NCI-H1417 treated with DMSO at 0.1 percent for 48 hours (cell line): ENCODE measurements around the gene CHD1.
"Not testable (repeated sequence)": the region's sequence is repeated elsewhere in the genome, so short reads cannot be mapped to it uniquely, and the experiment has no call there.

Source experiments
- DNase-seq: peaks from one replicate; lab custom pipeline; 2025; lab: John Stamatoyannopoulos, UW

CHD1 gene

GRCh38 chr5:98928873-98929709, at the start of gene CHD1:
Gene CHD1, minus strand, starts transcription at chr5:98929007. Its CDS starts 2,621 bp downstream, at chr5:98926386.
- peak; percentile 59 for DNase-seq

GRCh38 chr5:98978528-98978927, 49.7 kb upstream of the CHD1 start:
- no peak for DNase-seq

- no peak for DNase-seq
Measured at GRCh38 chr5:98977723-98978122, 48.9 kb upstream of the CHD1 start.

- no peak for DNase-seq
Measured at GRCh38 chr5:98975682-98976407, 47.0 kb upstream of the CHD1 start.

- DNase-seq = no peak
Measured at GRCh38 chr5:98975223-98975622, 46.4 kb upstream of the CHD1 start.

- DNase-seq = no peak
Measured at GRCh38 chr5:98969400-98969799, 40.6 kb upstream of the CHD1 start.

- no peak for DNase-seq
Measured at GRCh38 chr5:98968056-98968564, 39.3 kb upstream of the CHD1 start.

GRCh38 chr5:98965226-98965625, 36.4 kb upstream of the CHD1 start:
- DNase-seq = no peak

GRCh38 chr5:98964621-98965020, 35.8 kb upstream of the CHD1 start:
- DNase-seq = no peak

GRCh38 chr5:98963019-98963418, 34.2 kb upstream of the CHD1 start:
- DNase-seq = no peak

- no peak for DNase-seq
Measured at GRCh38 chr5:98962587-98962986, 33.8 kb upstream of the CHD1 start.

GRCh38 chr5:98961665-98962344, 33.0 kb upstream of the CHD1 start:
- DNase-seq = no peak

GRCh38 chr5:98957307-98957706, 28.5 kb upstream of the CHD1 start:
- DNase-seq = no peak

GRCh38 chr5:98955888-98956287, 27.1 kb upstream of the CHD1 start:
- DNase-seq = not testable (repeated sequence)

- not testable (repeated sequence) for DNase-seq
Measured at GRCh38 chr5:98955471-98955870, 26.7 kb upstream of the CHD1 start.

GRCh38 chr5:98954392-98955028, 25.7 kb upstream of the CHD1 start:
- no peak for DNase-seq

GRCh38 chr5:98942847-98943246, 14.0 kb upstream of the CHD1 start:
- no peak for DNase-seq

GRCh38 chr5:98941131-98941883, 12.5 kb upstream of the CHD1 start:
- DNase-seq = no peak

GRCh38 chr5:98940581-98940980, 11.8 kb upstream of the CHD1 start:
- DNase-seq = no peak

- no peak for DNase-seq
Measured at GRCh38 chr5:98938464-98938863, 9.7 kb upstream of the CHD1 start.
